Measurements from ENCODE around the gene DPYSL4.

- no peak for TF ChIP-seq CTCF (IDR thresholded peaks at IDR 0.05)
- TF ChIP-seq POLR2AphosphoS5 (IDR thresholded peaks at IDR 0.05), result no peak
Observed at GRCh38 chr10:132212816-132213215, 26.1 kb downstream of the DPYSL4 start.

All from prostate gland (tissue), 2 donors.